C4-2B (cell line): Measurements from ENCODE around the gene OSBPL9.
A peak's percentile ranks its signal among the peaks of the same experiment; 100 is the strongest.

ENCODE experiments used
- ZFX ChIP-seq: fragments of 450-650 bp; IDR thresholded peaks from 2 replicates; pipeline ENCODE4 v1.6.1; 2017
- TF ChIP-seq, protein P1 (sequence below): fragments of 450-650 bp; conservative IDR thresholded peaks from 2 replicates; pipeline ENCODE4 v1.5.1; 2017; ENCODE audit warnings: mild to moderate bottlenecking

GRCh38 chr1:51568231-51568935, 48.5 kb upstream of the OSBPL9 start:
- TF ChIP-seq, protein P1, sequence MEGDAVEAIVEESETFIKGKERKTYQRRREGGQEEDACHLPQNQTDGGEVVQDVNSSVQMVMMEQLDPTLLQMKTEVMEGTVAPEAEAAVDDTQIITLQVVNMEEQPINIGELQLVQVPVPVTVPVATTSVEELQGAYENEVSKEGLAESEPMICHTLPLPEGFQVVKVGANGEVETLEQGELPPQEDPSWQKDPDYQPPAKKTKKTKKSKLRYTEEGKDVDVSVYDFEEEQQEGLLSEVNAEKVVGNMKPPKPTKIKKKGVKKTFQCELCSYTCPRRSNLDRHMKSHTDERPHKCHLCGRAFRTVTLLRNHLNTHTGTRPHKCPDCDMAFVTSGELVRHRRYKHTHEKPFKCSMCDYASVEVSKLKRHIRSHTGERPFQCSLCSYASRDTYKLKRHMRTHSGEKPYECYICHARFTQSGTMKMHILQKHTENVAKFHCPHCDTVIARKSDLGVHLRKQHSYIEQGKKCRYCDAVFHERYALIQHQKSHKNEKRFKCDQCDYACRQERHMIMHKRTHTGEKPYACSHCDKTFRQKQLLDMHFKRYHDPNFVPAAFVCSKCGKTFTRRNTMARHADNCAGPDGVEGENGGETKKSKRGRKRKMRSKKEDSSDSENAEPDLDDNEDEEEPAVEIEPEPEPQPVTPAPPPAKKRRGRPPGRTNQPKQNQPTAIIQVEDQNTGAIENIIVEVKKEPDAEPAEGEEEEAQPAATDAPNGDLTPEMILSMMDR, result peak; percentile 13; the same call in 1 of the 2 replicates
- TF ChIP-seq ZFX, result no peak
